ENCODE measurements around the gene TWSG1.

Gene TWSG1
- long read RNA-seq, transcript TWSG1-201 (5 exons, 3,756 nt), result major isoform, 21 of 22 reads
- long read RNA-seq, partial matches to known transcripts, result 0 of 22 reads
- long read RNA-seq, other reads (novel, unspliced or antisense), result 1 of 22 reads

DNA sequence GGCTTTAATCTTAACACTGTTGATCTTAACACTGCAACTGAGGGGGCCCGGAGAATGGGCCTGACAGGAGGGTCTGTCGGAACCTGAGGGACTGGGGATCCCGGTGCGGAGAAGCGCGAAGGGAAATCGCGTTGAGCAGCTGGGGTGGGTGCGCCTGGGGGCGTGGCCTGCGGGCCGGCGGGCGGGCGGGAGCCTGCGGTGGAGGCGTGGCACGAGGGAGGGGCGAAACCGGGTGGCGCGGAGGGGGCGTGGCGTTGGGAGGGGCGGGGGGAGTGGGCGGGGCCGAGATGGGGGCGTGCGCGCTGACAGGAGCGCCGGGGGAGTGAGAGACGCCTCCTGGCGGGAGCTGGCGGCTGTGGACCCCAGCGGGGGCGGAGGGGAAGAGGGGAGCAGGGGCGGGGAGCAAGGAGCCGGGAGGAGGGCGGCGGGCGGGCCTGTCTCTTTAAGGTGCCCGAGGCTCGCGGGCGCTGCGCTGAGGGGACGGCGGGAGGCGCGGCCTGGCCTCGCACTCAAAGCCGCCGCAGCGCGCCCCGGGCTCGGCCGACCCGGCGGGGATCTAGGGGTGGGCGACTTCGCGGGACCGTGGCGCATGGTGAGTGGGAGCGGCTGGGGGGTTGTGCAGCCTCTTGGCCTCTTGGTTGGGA, at the start of gene TWSG1:
Gene TWSG1 (plus strand): TSS at position 445 of the 644 bp plus-strand sequence. CDS start 2,457 bp downstream, outside the sequence.
- TF ChIP-seq, protein P1, sequence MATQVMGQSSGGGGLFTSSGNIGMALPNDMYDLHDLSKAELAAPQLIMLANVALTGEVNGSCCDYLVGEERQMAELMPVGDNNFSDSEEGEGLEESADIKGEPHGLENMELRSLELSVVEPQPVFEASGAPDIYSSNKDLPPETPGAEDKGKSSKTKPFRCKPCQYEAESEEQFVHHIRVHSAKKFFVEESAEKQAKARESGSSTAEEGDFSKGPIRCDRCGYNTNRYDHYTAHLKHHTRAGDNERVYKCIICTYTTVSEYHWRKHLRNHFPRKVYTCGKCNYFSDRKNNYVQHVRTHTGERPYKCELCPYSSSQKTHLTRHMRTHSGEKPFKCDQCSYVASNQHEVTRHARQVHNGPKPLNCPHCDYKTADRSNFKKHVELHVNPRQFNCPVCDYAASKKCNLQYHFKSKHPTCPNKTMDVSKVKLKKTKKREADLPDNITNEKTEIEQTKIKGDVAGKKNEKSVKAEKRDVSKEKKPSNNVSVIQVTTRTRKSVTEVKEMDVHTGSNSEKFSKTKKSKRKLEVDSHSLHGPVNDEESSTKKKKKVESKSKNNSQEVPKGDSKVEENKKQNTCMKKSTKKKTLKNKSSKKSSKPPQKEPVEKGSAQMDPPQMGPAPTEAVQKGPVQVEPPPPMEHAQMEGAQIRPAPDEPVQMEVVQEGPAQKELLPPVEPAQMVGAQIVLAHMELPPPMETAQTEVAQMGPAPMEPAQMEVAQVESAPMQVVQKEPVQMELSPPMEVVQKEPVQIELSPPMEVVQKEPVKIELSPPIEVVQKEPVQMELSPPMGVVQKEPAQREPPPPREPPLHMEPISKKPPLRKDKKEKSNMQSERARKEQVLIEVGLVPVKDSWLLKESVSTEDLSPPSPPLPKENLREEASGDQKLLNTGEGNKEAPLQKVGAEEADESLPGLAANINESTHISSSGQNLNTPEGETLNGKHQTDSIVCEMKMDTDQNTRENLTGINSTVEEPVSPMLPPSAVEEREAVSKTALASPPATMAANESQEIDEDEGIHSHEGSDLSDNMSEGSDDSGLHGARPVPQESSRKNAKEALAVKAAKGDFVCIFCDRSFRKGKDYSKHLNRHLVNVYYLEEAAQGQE (IDR thresholded peaks at IDR 0.05; ENCODE audit: insufficient replicate concordance, low read depth), result no peak
- TF ChIP-seq, protein P2, sequence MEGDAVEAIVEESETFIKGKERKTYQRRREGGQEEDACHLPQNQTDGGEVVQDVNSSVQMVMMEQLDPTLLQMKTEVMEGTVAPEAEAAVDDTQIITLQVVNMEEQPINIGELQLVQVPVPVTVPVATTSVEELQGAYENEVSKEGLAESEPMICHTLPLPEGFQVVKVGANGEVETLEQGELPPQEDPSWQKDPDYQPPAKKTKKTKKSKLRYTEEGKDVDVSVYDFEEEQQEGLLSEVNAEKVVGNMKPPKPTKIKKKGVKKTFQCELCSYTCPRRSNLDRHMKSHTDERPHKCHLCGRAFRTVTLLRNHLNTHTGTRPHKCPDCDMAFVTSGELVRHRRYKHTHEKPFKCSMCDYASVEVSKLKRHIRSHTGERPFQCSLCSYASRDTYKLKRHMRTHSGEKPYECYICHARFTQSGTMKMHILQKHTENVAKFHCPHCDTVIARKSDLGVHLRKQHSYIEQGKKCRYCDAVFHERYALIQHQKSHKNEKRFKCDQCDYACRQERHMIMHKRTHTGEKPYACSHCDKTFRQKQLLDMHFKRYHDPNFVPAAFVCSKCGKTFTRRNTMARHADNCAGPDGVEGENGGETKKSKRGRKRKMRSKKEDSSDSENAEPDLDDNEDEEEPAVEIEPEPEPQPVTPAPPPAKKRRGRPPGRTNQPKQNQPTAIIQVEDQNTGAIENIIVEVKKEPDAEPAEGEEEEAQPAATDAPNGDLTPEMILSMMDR (IDR thresholded peaks at IDR 0.05; ENCODE audit: insufficient read depth, low read length), result no peak
- no peak for TF ChIP-seq SPI1 (IDR thresholded peaks at IDR 0.05; ENCODE audit: borderline replicate concordance, low read depth)
- no peak for TF ChIP-seq POLR2AphosphoS5 (IDR thresholded peaks at IDR 0.05; ENCODE audit: low read depth)
- no peak for TF ChIP-seq GABPA (IDR thresholded peaks at IDR 0.05; ENCODE audit: low read depth)
- Histone ChIP-seq H3K4me3 (replicated peaks; ENCODE audit: insufficient read depth, low read length) (peak within 1 kb of the TSS; percentile 69), H3K27me3 (ENCODE audit: insufficient read depth, poor library complexity, severe bottlenecking) (no peaks in the 10 kb centered on the region), H3K27ac (replicated peaks) (no peak within 1 kb of the TSS)
- peak; percentile 87 to 91 for DNase-seq (ENCODE audit: low read depth in 1 of 2, low spot score in 1 of 2)

DNA sequence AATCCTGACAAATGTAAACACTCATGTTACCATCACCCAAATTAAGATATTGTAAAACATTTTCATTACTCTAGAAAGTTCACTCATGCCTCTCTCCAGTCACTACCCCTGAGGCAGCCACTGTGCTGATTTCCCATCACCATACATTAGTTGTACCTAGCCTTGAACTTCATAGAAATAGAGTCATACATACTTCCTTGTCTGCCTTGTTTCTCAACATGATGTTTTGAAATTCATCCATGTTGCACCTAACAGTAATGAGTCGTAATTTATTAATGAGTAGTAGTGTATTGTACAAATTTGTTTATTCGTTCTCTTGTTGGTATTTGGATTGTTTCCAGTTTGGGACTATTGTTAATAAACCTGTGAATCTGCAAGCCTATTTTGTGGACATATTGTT, 49.0 kb upstream of the TWSG1 start:
- Histone ChIP-seq H3K27me3 (ENCODE audit: insufficient read depth, poor library complexity, severe bottlenecking) (no peaks in the 10 kb centered on the region), H3K27ac (replicated peaks) (no peak overlapping the region), H3K4me3 (replicated peaks; ENCODE audit: insufficient read depth, low read length) (no peak overlapping the region)
- TF ChIP-seq, protein P1 (IDR thresholded peaks at IDR 0.05; ENCODE audit: insufficient replicate concordance, low read depth), result no peak
- TF ChIP-seq SPI1 (IDR thresholded peaks at IDR 0.05; ENCODE audit: borderline replicate concordance, low read depth), result no peak
- no peak for TF ChIP-seq POLR2AphosphoS5 (IDR thresholded peaks at IDR 0.05; ENCODE audit: low read depth)
- TF ChIP-seq GABPA (IDR thresholded peaks at IDR 0.05; ENCODE audit: low read depth), result no peak
- TF ChIP-seq, protein P2 (IDR thresholded peaks at IDR 0.05; ENCODE audit: insufficient read depth, low read length), result no peak
- DNase-seq (ENCODE audit: low read depth in 1 of 2, low spot score in 1 of 2), result no peak

DNA sequence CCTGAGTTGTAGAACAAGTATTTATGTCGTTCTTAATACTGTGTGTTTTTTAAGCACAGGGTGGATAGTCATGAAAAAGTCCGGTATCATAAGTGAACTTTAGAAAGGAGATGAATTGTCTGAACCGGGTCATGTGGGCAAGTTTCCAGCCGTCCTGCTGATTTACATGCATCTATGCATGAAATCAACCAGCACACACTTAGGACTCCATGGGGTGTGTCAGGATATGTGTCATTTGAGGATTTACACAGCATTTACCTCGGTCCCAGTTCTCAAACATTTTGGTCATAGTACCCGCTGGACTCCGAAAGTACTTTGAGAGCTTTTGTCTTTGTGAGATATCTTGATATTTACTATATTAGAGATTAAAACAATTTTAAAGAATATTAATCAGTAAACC, 47.5 kb upstream of the TWSG1 start:
- Histone ChIP-seq H3K4me3 (replicated peaks; ENCODE audit: insufficient read depth, low read length) (no peak overlapping the region), H3K27ac (replicated peaks) (no peak overlapping the region), H3K27me3 (ENCODE audit: insufficient read depth, poor library complexity, severe bottlenecking) (no peaks in the 10 kb centered on the region)
- TF ChIP-seq SPI1 (IDR thresholded peaks at IDR 0.05; ENCODE audit: borderline replicate concordance, low read depth) (no peak), POLR2AphosphoS5 (IDR thresholded peaks at IDR 0.05; ENCODE audit: low read depth) (no peak), GABPA (IDR thresholded peaks at IDR 0.05; ENCODE audit: low read depth) (no peak)
- TF ChIP-seq, protein P2 (IDR thresholded peaks at IDR 0.05; ENCODE audit: insufficient read depth, low read length), result no peak
- TF ChIP-seq, protein P1 (IDR thresholded peaks at IDR 0.05; ENCODE audit: insufficient replicate concordance, low read depth), result no peak
- no peak for DNase-seq (ENCODE audit: low read depth in 1 of 2, low spot score in 1 of 2)
